Vagina (tissue), 2 donors: ENCODE data around the gene VSIG10L.

Experiments used
- CTCF ChIP-seq, 3 experiments: fragments of 450-650 bp in 2 of 3; fragments of 200-600 bp in 1 of 3; sonication (generic) in 1 of 3; IDR thresholded peaks; one replicate each; pipeline ENCODE4 v1.5.1; 2017 to 2019; ENCODE audit warnings: antibody characterized with exemption in 3 of 3, mild to moderate bottlenecking in 2 of 3, moderate library complexity in 2 of 3
- POLR2A ChIP-seq, 2 donors: fragments of 450-650 bp; IDR thresholded peaks; one replicate each; pipeline ENCODE4 v1.6.1; 2017; ENCODE audit warnings: antibody characterized with exemption in 2 of 2, mild to moderate bottlenecking in 2 of 2, moderate library complexity in 2 of 2
- POLR2AphosphoS5 ChIP-seq, 2 donors: sonication (generic); formaldehyde crosslinking; IDR thresholded peaks; one replicate each; pipeline ENCODE4 v1.9.0; 2017; ENCODE audit warnings: antibody characterized with exemption in 2 of 2, mild to moderate bottlenecking in 2 of 2, low read depth in 1 of 2; ENCODE audit not compliant: insufficient read depth in 1 of 2

- no peak for TF ChIP-seq CTCF (IDR thresholded peaks at IDR 0.05)
- TF ChIP-seq POLR2A (IDR thresholded peaks at IDR 0.05): no peak
- TF ChIP-seq POLR2AphosphoS5 (IDR thresholded peaks at IDR 0.05; ENCODE audit: insufficient read depth in 1 of 2, low read depth in 1 of 2): no peak
These were observed 47.0 kb downstream of the VSIG10L start for GRCh38 chr19:51294977-51295375.
